KMS-11 (cell line): ENCODE results near the gene TPGS2.

Experiments
- H2AFZ ChIP-seq: fragments of 200-600 bp; sonication (generic); 2 replicates; pipeline ENCODE4 v1.6.1; 2016; ENCODE audit warnings: antibody characterized with exemption, mixed run types, low read depth
- H3K27ac ChIP-seq: fragments of 200-600 bp; sonication (generic); 2 replicates; pipeline ENCODE4 v1.6.1; 2016; ENCODE audit warnings: mild to moderate bottlenecking, mixed run types
- H3K27me3 ChIP-seq: fragments of 200-600 bp; sonication (generic); 2 replicates; pipeline ENCODE4 v1.6.1; 2017; ENCODE audit warnings: mild to moderate bottlenecking, low read depth, mixed run types, moderate library complexity; ENCODE audit not compliant: insufficient read depth
- H3K36me3 ChIP-seq: fragments of 200-600 bp; sonication (generic); 2 replicates; pipeline ENCODE4 v1.6.1; 2017; ENCODE audit warnings: mild to moderate bottlenecking, mixed run types; ENCODE audit not compliant: insufficient read depth
- H3K4me1 ChIP-seq: fragments of 200-600 bp; sonication (generic); 2 replicates; pipeline ENCODE4 v1.6.1; 2016; ENCODE audit warnings: mild to moderate bottlenecking, low read depth, mixed run types; ENCODE audit not compliant: poor library complexity, severe bottlenecking
- H3K4me2 ChIP-seq: fragments of 200-600 bp; sonication (generic); 2 replicates; pipeline ENCODE4 v1.7.0; 2016; ENCODE audit warnings: mild to moderate bottlenecking, mixed run types
- H3K4me3 ChIP-seq: fragments of 200-600 bp; sonication (generic); IDR thresholded peaks from 2 replicates; pipeline ENCODE4 v1.6.1; 2017; ENCODE audit warnings: low read depth, low read length, mixed read lengths; ENCODE audit not compliant: insufficient read depth
- H3K79me2 ChIP-seq: fragments of 200-600 bp; sonication (generic); 2 replicates; pipeline ENCODE4 v1.6.1; 2016; ENCODE audit warnings: low read depth, mixed run types; ENCODE audit not compliant: insufficient read depth
- H3K9ac ChIP-seq: fragments of 200-600 bp; sonication (generic); 2 replicates; pipeline ENCODE4 v1.6.1; 2016; ENCODE audit warnings: mild to moderate bottlenecking, mixed run types
- H4K20me1 ChIP-seq: fragments of 200-600 bp; sonication (generic); 2 replicates; pipeline ENCODE4 v1.6.1; 2016; ENCODE audit warnings: mild to moderate bottlenecking, mixed run types; ENCODE audit not compliant: insufficient read depth
- CTCF ChIP-seq: fragments of 200-600 bp; sonication (generic); conservative IDR thresholded peaks from 2 replicates; pipeline ENCODE4 v1.6.1; 2017; ENCODE audit warnings: low read depth, mild to moderate bottlenecking, antibody characterized with exemption, low read length, moderate library complexity, mixed read lengths

The TPGS2 gene

GRCh38 chr18:36771245-36771644, 57.6 kb downstream of the TPGS2 start:
- H3K4me2 ChIP-seq: no peak overlapping the region
- no peak overlapping the region for H3K27ac ChIP-seq
- no peak overlapping the region for H3K4me3 ChIP-seq

GRCh38 chr18:36770315-36770946, 58.4 kb downstream of the TPGS2 start:
- H3K27ac ChIP-seq: no peak overlapping the region
- H3K27me3 ChIP-seq: no peaks in the 10 kb centered on the region
- H4K20me1 ChIP-seq: no peaks in the 10 kb centered on the region
- no peak overlapping the region for H3K4me3 ChIP-seq
- H3K9ac ChIP-seq: no peak overlapping the region
- no peak overlapping the region for H2AFZ ChIP-seq
- H3K4me1 ChIP-seq: no peaks in the 10 kb centered on the region
- no peak overlapping the region for H3K4me2 ChIP-seq
- TF ChIP-seq CTCF: no peak
- no peaks in the 10 kb centered on the region for H3K79me2 ChIP-seq
- H3K36me3 ChIP-seq: no peaks in the 10 kb centered on the region

More at GRCh38 chr18:36771245-36771644, 57.6 kb downstream of the TPGS2 start:
- H3K4me1 ChIP-seq: no peaks in the 10 kb centered on the region
- H3K36me3 ChIP-seq: no peaks in the 10 kb centered on the region
- no peak overlapping the region for H2AFZ ChIP-seq
- no peaks in the 10 kb centered on the region for H4K20me1 ChIP-seq
- TF ChIP-seq CTCF: no peak
- H3K9ac ChIP-seq: no peak overlapping the region
- no peaks in the 10 kb centered on the region for H3K27me3 ChIP-seq
- no peaks in the 10 kb centered on the region for H3K79me2 ChIP-seq

- no peaks in the 10 kb centered on the region for H4K20me1 ChIP-seq
These were observed 59.0 kb downstream of the TPGS2 start for GRCh38 chr18:36769611-36770314.

DNA sequence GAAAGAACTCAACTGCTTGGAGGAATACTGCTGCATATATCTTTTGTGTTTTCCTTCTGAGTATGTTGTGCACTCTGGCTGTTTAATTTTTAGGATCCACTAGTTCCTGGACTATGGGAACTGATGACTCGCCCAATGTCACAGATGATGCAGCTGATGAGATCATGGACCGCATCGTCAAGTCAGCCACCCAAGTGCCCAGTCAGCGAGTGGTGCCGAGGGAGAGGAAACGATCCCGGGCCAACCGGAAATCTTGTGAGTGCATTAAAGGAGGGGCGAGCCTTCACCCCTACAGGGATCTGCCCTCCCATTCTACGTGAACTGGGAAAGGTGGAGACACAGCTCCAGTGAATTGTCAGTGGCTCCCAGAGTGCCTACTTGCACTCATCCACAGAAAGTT, 59.6 kb downstream of the TPGS2 start:
- no peaks in the 10 kb centered on the region for H3K36me3 ChIP-seq
- H2AFZ ChIP-seq: no peak overlapping the region
- H3K4me3 ChIP-seq: no peak overlapping the region
- H3K27me3 ChIP-seq: no peaks in the 10 kb centered on the region
- H3K4me2 ChIP-seq: no peak overlapping the region
- TF ChIP-seq CTCF: no peak
- no peaks in the 10 kb centered on the region for H4K20me1 ChIP-seq
- H3K9ac ChIP-seq: no peak overlapping the region
- no peaks in the 10 kb centered on the region for H3K4me1 ChIP-seq
- no peak overlapping the region for H3K27ac ChIP-seq
- no peaks in the 10 kb centered on the region for H3K79me2 ChIP-seq

More at GRCh38 chr18:36769611-36770314, 59.0 kb downstream of the TPGS2 start:
- Histone ChIP-seq H3K4me3 (no peak overlapping the region), H2AFZ (no peak overlapping the region), H3K4me1 (no peaks in the 10 kb centered on the region), H3K36me3 (no peaks in the 10 kb centered on the region), H3K9ac (no peak overlapping the region), H3K79me2 (no peaks in the 10 kb centered on the region), H3K27me3 (no peaks in the 10 kb centered on the region), H3K4me2 (no peak overlapping the region), H3K27ac (no peak overlapping the region)
- peak; percentile 63 for TF ChIP-seq CTCF
